Fibroblast of pulmonary artery (primary cell): Measurements from ENCODE around the gene CCDC8.
"Not testable (repeated sequence)": the region's sequence is repeated elsewhere in the genome, so short reads cannot be mapped to it uniquely, and the experiment has no call there.

ENCODE experiments used
- DNase-seq: peaks from one replicate; pipeline ENCODE4 v3.0.0-alpha.2; 2010; ENCODE audit warnings: low read depth
- H3K4me3 ChIP-seq: replicated peaks from 2 replicates; pipeline ENCODE4 v1.5.1; 2011; ENCODE audit warnings: low read depth, mild to moderate bottlenecking, control low read depth, low read length, moderate library complexity
- CTCF ChIP-seq: IDR thresholded peaks from 2 replicates; pipeline ENCODE4 v1.5.1; 2011; ENCODE audit warnings: mild to moderate bottlenecking, control low read depth, low read length, inconsistent platforms; ENCODE audit errors: missing control alignments

CCDC8 gene

GRCh38 chr19:46380690-46381089 lies 32.7 kb downstream of the CCDC8 start:
- no peak overlapping the region for H3K4me3 ChIP-seq
- DNase-seq, result no peak
- no peak for TF ChIP-seq CTCF

DNA sequence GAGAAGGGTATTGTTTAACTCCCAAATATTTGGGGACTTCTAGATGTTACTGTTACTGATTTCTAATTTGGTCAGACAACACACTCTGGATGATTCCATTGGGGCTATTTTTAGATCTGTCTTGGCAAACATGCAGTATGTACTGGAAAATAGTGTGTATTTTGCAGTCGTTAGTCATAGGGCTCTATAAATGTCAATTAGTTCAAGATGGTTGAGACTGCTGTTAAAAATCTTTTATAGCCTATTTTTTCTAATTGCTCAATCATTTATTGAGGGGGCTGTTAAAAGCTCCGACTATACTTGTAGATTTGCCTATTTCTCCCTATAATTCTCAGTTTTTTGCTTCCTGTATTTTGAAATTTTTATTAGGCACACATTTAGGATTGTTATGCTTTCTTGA lies 35.1 kb downstream of the CCDC8 start:
- H3K4me3 ChIP-seq, result no peak overlapping the region
- peak; percentile 64 for DNase-seq
- TF ChIP-seq CTCF, result no peak

- no peak for DNase-seq
- no peak for TF ChIP-seq CTCF
- no peak overlapping the region for H3K4me3 ChIP-seq
Measured at GRCh38 chr19:46376241-46377153, 36.9 kb downstream of the CCDC8 start.

- not testable (repeated sequence) for H3K4me3 ChIP-seq, DNase-seq
Measured at GRCh38 chr19:46375476-46376067, 37.8 kb downstream of the CCDC8 start.

DNA sequence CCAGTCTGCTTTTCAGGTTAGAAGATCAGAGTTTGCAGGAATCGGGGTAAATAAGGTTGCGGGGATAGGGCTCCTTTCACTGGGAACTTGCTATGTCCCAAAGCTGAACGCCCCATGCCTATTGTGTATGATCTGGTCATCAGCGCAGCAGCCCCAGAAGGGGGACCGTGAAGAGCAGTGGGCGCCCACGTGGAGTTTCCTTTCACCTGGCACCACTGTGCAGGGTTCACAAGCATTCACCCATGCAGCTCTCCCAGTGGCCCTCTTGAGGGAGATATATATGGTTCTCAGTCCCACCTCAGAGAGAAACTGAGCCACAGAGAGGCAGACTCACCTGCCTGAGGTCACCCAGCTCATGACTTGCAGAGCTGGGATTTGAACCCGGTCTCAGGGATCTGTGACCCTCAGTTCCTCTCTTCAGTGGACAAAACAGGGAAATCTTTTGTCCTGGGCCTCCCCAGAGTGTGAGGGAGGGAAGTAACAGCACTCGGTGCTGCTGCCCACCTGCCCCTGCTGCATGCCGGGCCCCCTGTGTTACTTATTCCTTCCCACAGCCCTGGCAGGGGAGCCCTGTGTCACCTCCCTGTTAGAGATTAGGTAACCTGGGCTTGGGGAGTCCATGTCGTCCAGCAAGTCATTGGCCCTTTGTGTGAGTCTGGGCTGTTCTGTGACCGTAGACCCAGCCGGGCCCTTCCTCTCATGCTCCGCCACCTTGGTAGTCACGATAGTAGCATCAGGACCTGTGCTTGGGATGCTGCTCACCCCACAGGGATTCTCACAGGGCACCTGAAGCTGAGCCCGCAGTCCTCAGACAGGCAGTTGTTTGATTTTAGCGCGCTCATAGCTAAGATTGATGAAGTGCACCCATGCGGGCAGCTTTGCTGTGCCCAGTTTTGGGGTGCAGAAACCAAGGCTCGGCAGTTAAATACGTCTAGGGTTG lies 38.6 kb downstream of the CCDC8 start:
- H3K4me3 ChIP-seq, result no peak overlapping the region
- no peak for DNase-seq
- no peak for TF ChIP-seq CTCF

DNA sequence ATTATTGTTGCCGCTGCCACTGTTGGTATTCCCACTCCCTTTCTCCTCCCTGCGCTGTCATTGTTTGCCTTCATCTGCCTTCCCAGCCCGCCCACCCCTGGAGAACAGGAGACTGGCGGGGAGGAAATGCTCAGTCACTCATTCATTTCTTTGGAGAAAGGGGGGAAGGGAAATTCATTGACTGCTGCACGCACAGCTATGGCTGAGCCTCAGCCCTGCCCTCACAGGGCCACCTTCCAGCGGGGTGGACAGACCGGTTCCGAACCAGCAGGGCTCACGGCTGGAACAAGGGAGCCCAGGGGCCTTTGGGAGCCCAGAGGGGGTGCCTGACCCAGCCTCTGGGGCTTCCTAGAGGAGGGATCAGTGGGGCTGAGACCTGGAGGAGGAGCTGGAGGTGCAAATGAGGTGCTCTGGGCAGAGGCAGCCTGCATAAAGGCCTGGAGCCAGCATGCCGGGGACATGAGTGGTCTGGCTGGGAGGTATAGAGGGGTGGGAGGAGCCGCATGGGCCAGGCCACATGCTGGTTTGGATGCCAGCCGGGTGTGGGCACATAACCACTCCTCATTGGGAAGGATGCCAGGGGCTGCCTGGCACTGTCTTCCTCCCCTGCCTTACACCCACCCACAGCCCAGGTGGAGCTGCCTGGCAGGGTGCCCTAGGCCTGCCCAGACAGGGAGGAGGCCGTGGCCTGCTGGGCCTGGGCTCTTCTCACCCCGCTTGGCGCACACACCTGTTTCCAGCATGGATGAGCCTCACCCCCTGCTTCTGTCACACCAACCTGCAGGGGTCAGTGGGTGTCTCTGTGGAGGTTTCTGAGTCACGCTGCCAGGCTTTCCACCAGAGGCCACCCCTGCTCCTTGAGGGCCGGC lies 39.6 kb downstream of the CCDC8 start:
- DNase-seq, result peak; percentile 31
- no peak overlapping the region for H3K4me3 ChIP-seq
- TF ChIP-seq CTCF, result no peak
